ENCODE measurements around the gene ACBD4.

GRCh38 chr17:45108051-45108450, 27.4 kb upstream of the ACBD4 start:
- TF ChIP-seq, protein P1, sequence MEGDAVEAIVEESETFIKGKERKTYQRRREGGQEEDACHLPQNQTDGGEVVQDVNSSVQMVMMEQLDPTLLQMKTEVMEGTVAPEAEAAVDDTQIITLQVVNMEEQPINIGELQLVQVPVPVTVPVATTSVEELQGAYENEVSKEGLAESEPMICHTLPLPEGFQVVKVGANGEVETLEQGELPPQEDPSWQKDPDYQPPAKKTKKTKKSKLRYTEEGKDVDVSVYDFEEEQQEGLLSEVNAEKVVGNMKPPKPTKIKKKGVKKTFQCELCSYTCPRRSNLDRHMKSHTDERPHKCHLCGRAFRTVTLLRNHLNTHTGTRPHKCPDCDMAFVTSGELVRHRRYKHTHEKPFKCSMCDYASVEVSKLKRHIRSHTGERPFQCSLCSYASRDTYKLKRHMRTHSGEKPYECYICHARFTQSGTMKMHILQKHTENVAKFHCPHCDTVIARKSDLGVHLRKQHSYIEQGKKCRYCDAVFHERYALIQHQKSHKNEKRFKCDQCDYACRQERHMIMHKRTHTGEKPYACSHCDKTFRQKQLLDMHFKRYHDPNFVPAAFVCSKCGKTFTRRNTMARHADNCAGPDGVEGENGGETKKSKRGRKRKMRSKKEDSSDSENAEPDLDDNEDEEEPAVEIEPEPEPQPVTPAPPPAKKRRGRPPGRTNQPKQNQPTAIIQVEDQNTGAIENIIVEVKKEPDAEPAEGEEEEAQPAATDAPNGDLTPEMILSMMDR (conservative IDR thresholded peaks at IDR 0.05; ENCODE audit: low read depth, low read length) = no peak
- no peak for TF ChIP-seq EZH2 (IDR thresholded peaks at IDR 0.05; ENCODE audit: borderline replicate concordance, low read depth, low read length, poor library complexity, severe bottlenecking)
